Mesothelial cell of epicardium (in vitro differentiated cells): Measurements from ENCODE around the gene TCOF1. TPM values are rescaled to one million over a fixed set of nuclear protein-coding genes. Genes with fewer than 3 reads are reported as not detected.

Experiments used
- DNase-seq, 2 experiments: peaks; one replicate each; pipeline ENCODE4 v3.0.0; 2021; ENCODE audit warnings: low spot score in 2 of 2; ENCODE audit not compliant: unreplicated experiment in 2 of 2
- H3K27ac Mint-ChIP-seq: 2 replicates; pipeline ENCODE4 v1.8.0; 2021; ENCODE audit warnings: mixed read lengths
- H3K27me3 Mint-ChIP-seq: 2 replicates; pipeline ENCODE4 v1.8.0; 2021; ENCODE audit warnings: low read depth, mixed read lengths
- H3K36me3 Mint-ChIP-seq: 2 replicates; pipeline ENCODE4 v1.8.0; 2021; ENCODE audit warnings: mixed read lengths
- H3K4me1 Mint-ChIP-seq: 2 replicates; pipeline ENCODE4 v1.8.0; 2021; ENCODE audit warnings: mixed read lengths
- H3K4me3 Mint-ChIP-seq: 2 replicates; pipeline ENCODE4 v1.8.0; 2021; ENCODE audit warnings: mild to moderate bottlenecking, moderate library complexity, mixed read lengths
- H3K9me3 Mint-ChIP-seq: 2 replicates; pipeline ENCODE4 v1.8.0; 2021; ENCODE audit warnings: mixed read lengths
- CTCF ChIP-seq: fragments of 200-600 bp; sonication (generic); IDR thresholded peaks from one replicate; pipeline ENCODE4 v1.5.0; 2021; ENCODE audit warnings: antibody characterized with exemption; ENCODE audit not compliant: unreplicated experiment
- total RNA-seq: library from RNA; stranded (reverse); gene quantifications from 3 replicates; pipeline ENCODE4 v1.2.1, GENCODE V29; 2021

Gene TCOF1
- total RNA-seq, 1 donor from 2014 or later, result 58.8 TPM

- TF ChIP-seq CTCF, result no peak
- Mint-ChIP-seq H3K4me1 (peaks cover 44% of the 10 kb centered on the region), H3K36me3 (no peaks in the 10 kb centered on the region), H3K27me3 (no peaks in the 10 kb centered on the region), H3K9me3 (no peaks in the 10 kb centered on the region), H3K27ac (peak overlapping the region; percentile 7), H3K4me3 (no peak overlapping the region)
- no peak for DNase-seq
Measured at GRCh38 chr5:150316320-150316719, 41.2 kb upstream of the TCOF1 start.

- no peak for TF ChIP-seq CTCF
- Mint-ChIP-seq H3K27ac (peak overlapping the region; percentile 97), H3K4me3 (no peak overlapping the region), H3K9me3 (peaks cover 4% of the 10 kb centered on the region), H3K27me3 (no peaks in the 10 kb centered on the region), H3K36me3 (no peaks in the 10 kb centered on the region), H3K4me1 (peaks cover 43% of the 10 kb centered on the region)
- no peak for DNase-seq
Measured at GRCh38 chr5:150317048-150318003, 40.2 kb upstream of the TCOF1 start.

- Mint-ChIP-seq H3K9me3 (peaks cover 4% of the 10 kb centered on the region), H3K4me3 (no peak overlapping the region), H3K27me3 (no peaks in the 10 kb centered on the region)
Measured at GRCh38 chr5:150318613-150319483, 38.6 kb upstream of the TCOF1 start.

GRCh38 chr5:150319484-150319790, 38.1 kb upstream of the TCOF1 start:
- Mint-ChIP-seq H3K36me3 (no peaks in the 10 kb centered on the region), H3K4me1 (peaks cover 36% of the 10 kb centered on the region), H3K27ac (peak overlapping the region; percentile 81), H3K4me3 (no peak overlapping the region), H3K27me3 (no peaks in the 10 kb centered on the region), H3K9me3 (peaks cover 4% of the 10 kb centered on the region)
- TF ChIP-seq CTCF, result no peak
- no peak for DNase-seq

More at GRCh38 chr5:150318613-150319483, 38.6 kb upstream of the TCOF1 start:
- no peak for DNase-seq
- peak overlapping the region; percentile 70 for H3K27ac Mint-ChIP-seq
- TF ChIP-seq CTCF, result no peak
- peaks cover 36% of the 10 kb centered on the region for H3K4me1 Mint-ChIP-seq
- no peaks in the 10 kb centered on the region for H3K36me3 Mint-ChIP-seq

GRCh38 chr5:150320044-150320613, 37.4 kb upstream of the TCOF1 start:
- no peak for DNase-seq
- no peak overlapping the region for H3K4me3 Mint-ChIP-seq
- H3K9me3 Mint-ChIP-seq, result peaks cover 4% of the 10 kb centered on the region
- H3K4me1 Mint-ChIP-seq, result peaks cover 37% of the 10 kb centered on the region
- TF ChIP-seq CTCF, result no peak
- H3K27ac Mint-ChIP-seq, result peak overlapping the region; percentile 81
- H3K27me3 Mint-ChIP-seq, result no peaks in the 10 kb centered on the region
- H3K36me3 Mint-ChIP-seq, result no peaks in the 10 kb centered on the region
